Measurements from ENCODE around the gene TEX22. TPM values are rescaled to one million over a fixed set of nuclear protein-coding genes. Genes with fewer than 3 reads are reported as not detected.

The TEX22 gene
- total RNA-seq, 1 experiment from 2014 or later = 2.6 TPM

- no peaks in the 10 kb centered on the region for H3F3A ChIP-seq (ENCODE audit: insufficient read depth, low read depth)
- CTCF ChIA-PET = no interaction called here
- H3K4me1 ChIP-seq (replicated peaks; ENCODE audit: insufficient read depth) = no peaks in the 10 kb centered on the region
- POLR2A ChIA-PET (ENCODE audit: unreplicated experiment) = no interaction called here
- BruUV-seq (replicated peaks) = no TSS peak
- no peaks in the 10 kb centered on the region for H3K27me3 ChIP-seq (ENCODE audit: insufficient read depth, low read depth)
- H2AFZ ChIP-seq = no peak overlapping the region
- H3K4me2 ChIP-seq = no peak overlapping the region
- no peak overlapping the region for H3K27ac ChIP-seq
- no peak for DNase-seq
- H3K9me3 ChIP-seq (ENCODE audit: insufficient read depth, low read depth) = no peaks in the 10 kb centered on the region
- H4K20me1 ChIP-seq (ENCODE audit: insufficient read depth) = peaks cover 37% of the 10 kb centered on the region
- no peaks in the 10 kb centered on the region for H3K36me3 ChIP-seq (ENCODE audit: low read depth)
- H3K4me3 ChIP-seq = no peak overlapping the region
- TF ChIP-seq EZH2 (IDR thresholded peaks at IDR 0.05; ENCODE audit: low read depth) = no peak
- no peak for TF ChIP-seq CTCF (conservative IDR thresholded peaks at IDR 0.05)
- H3K9me2 ChIP-seq (ENCODE audit: insufficient read depth) = no peaks in the 10 kb centered on the region
- intact Hi-C loops (cut with micrococcal nuclease; ENCODE audit: unreplicated experiment) = no loop called here
- H3K79me2 ChIP-seq (ENCODE audit: low read depth) = peaks cover 20% of the 10 kb centered on the region
Measured at GRCh38 chr14:105440992-105441391, 42.7 kb downstream of the TEX22 start.

- Histone ChIP-seq H3K9me2 (ENCODE audit: insufficient read depth) (no peaks in the 10 kb centered on the region), H3K27ac (no peak overlapping the region), H3F3A (ENCODE audit: insufficient read depth, low read depth) (no peaks in the 10 kb centered on the region), H2AFZ (no peak overlapping the region), H3K9me3 (ENCODE audit: insufficient read depth, low read depth) (no peaks in the 10 kb centered on the region), H3K4me3 (no peak overlapping the region), H3K79me2 (ENCODE audit: low read depth) (0 out of 2 replicates have a peak, but pooled peaks cover 10% of the 10 kb centered on the region), H4K20me1 (ENCODE audit: insufficient read depth) (peaks cover 26% of the 10 kb centered on the region), H3K4me2 (no peak overlapping the region), H3K36me3 (ENCODE audit: low read depth) (no peaks in the 10 kb centered on the region), H3K4me1 (replicated peaks; ENCODE audit: insufficient read depth) (no peaks in the 10 kb centered on the region), H3K27me3 (ENCODE audit: insufficient read depth, low read depth) (no peaks in the 10 kb centered on the region)
- intact Hi-C loops (cut with micrococcal nuclease; ENCODE audit: unreplicated experiment) = no loop called here
- TF ChIP-seq CTCF (conservative IDR thresholded peaks at IDR 0.05) (no peak), EZH2 (IDR thresholded peaks at IDR 0.05; ENCODE audit: low read depth) (no peak)
- no TSS peak for BruUV-seq (replicated peaks)
- no peak for DNase-seq
- ChIA-PET CTCF (no interaction called here), POLR2A (ENCODE audit: unreplicated experiment) (no interaction called here)
Measured at GRCh38 chr14:105442125-105442524, 43.8 kb downstream of the TEX22 start.

- TF ChIP-seq EZH2 (IDR thresholded peaks at IDR 0.05; ENCODE audit: low read depth) (no peak), CTCF (conservative IDR thresholded peaks at IDR 0.05) (no peak)
- BruUV-seq (replicated peaks) = no TSS peak
- peaks cover 25% of the 10 kb centered on the region for H4K20me1 ChIP-seq (ENCODE audit: insufficient read depth)
- intact Hi-C loops (cut with micrococcal nuclease; ENCODE audit: unreplicated experiment) = no loop called here
- no peaks in the 10 kb centered on the region for H3K36me3 ChIP-seq (ENCODE audit: low read depth)
- H3F3A ChIP-seq (ENCODE audit: insufficient read depth, low read depth) = no peaks in the 10 kb centered on the region
- H3K9me2 ChIP-seq (ENCODE audit: insufficient read depth) = no peaks in the 10 kb centered on the region
- H3K9me3 ChIP-seq (ENCODE audit: insufficient read depth, low read depth) = no peaks in the 10 kb centered on the region
- ChIA-PET POLR2A (ENCODE audit: unreplicated experiment) (no interaction called here), CTCF (no interaction called here)
- no peak overlapping the region for H3K27ac ChIP-seq
- H3K79me2 ChIP-seq (ENCODE audit: low read depth) = 0 out of 2 replicates have a peak, but pooled peaks cover 3% of the 10 kb centered on the region
- no peak overlapping the region for H3K4me2 ChIP-seq
- no peak overlapping the region for H2AFZ ChIP-seq
- no peak overlapping the region for H3K4me3 ChIP-seq
- no peaks in the 10 kb centered on the region for H3K27me3 ChIP-seq (ENCODE audit: insufficient read depth, low read depth)
- DNase-seq = no peak
- H3K4me1 ChIP-seq (replicated peaks; ENCODE audit: insufficient read depth) = no peaks in the 10 kb centered on the region
Measured at GRCh38 chr14:105442834-105443233, 44.5 kb downstream of the TEX22 start.

All from PC-9 (cell line).